K562 (cell line): ENCODE data around the gene TTLL8. TPM values are rescaled to one million over a fixed set of nuclear protein-coding genes. Genes with fewer than 3 reads are reported as not detected.

Experiments used
- ATAC-seq: fragments of 200-7000 bp; cut with Tn5 transposase; 3 replicates; pipeline ENCODE4 v1.9.1; 2020; ENCODE audit warnings: moderate library complexity
- BruUV-seq: library from RNA; stranded (reverse); fragments of 400-500 nt; replicated peaks from 2 replicates; lab custom pipeline; 2021; lab: Mats Ljungman, UMichigan
- CTCF ChIA-PET: fragments of 300-600 bp; formaldehyde crosslinking; extraction: SDS; loops from one replicate; lab custom pipeline; 2021; ENCODE audit warnings: low intra/inter-chr PET ratio; lab: Yijun Ruan, JAX
- POLR2A ChIA-PET: fragments of 300-600, 350-650 bp; sonication (Branson Sonifier 250); formaldehyde crosslinking; extraction: SDS; loops from one replicate; lab custom pipeline; 2021; ENCODE audit warnings: antibody characterized with exemption, inconsistent platforms; lab: Yijun Ruan, JAX
- DNase-seq, 4 experiments: peaks; one replicate each; pipeline versions ENCODE4 v3.0.0 to v3.0.0-alpha.2; 2011 to 2018; ENCODE audit warnings: low spot score in 3 of 4, mixed read lengths in 3 of 4; ENCODE audit errors: extremely low read depth in 1 of 4
- FAIRE-seq: peaks from 2 replicates; lab custom pipeline; 2011; peaks lifted over from hg19 to GRCh38; lab: Jason Lieb, UNC
- H2AFZ ChIP-seq: 2 replicates; pipeline ENCODE4 v1.6.0; 2011; ENCODE audit warnings: low read depth, low read length, control low read depth, inconsistent platforms
- H3K27ac ChIP-seq: fragments of 200-600 bp; 3 replicates; pipeline ENCODE4 v1.8.0; 2011; ENCODE audit warnings: low read depth, mild to moderate bottlenecking, control low read depth, inconsistent platforms, low read length, moderate library complexity, mixed read lengths; ENCODE audit errors: extremely low read depth
- H3K27me3 ChIP-seq, 2 experiments: fragments of 300-600 bp in 1 of 2; 2 replicates in 1 of 2; 3 replicates in 1 of 2; pipeline versions ENCODE4 v1.6.0 to v1.8.0; 2011; ENCODE audit warnings: inconsistent platforms in 2 of 2, low read length in 2 of 2, mild to moderate bottlenecking in 1 of 2, mixed read lengths in 1 of 2, moderate library complexity in 1 of 2; ENCODE audit not compliant: control insufficient read depth in 2 of 2, insufficient read depth in 2 of 2
- H3K36me3 ChIP-seq: fragments of 300-600 bp; 3 replicates; pipeline ENCODE4 v1.8.0; 2011; ENCODE audit warnings: mild to moderate bottlenecking, low read length, inconsistent platforms; ENCODE audit not compliant: control insufficient read depth, insufficient read depth
- H3K4me1 ChIP-seq, 2 experiments: fragments of 200-600 bp in 1 of 2; replicated peaks in 1 of 2; 2 replicates in 1 of 2; 3 replicates in 1 of 2; pipeline versions ENCODE4 v1.5.1 to v1.8.0; 2011; ENCODE audit warnings: inconsistent platforms in 2 of 2, low read length in 2 of 2, mild to moderate bottlenecking in 1 of 2, mixed read lengths in 1 of 2, moderate library complexity in 1 of 2; ENCODE audit not compliant: control insufficient read depth in 2 of 2, insufficient read depth in 2 of 2
- H3K4me2 ChIP-seq: 2 replicates; pipeline ENCODE4 v1.6.1; 2011; ENCODE audit warnings: low read length, control low read depth, inconsistent platforms, mixed read lengths; ENCODE audit not compliant: insufficient read depth
- H3K4me3 ChIP-seq: fragments of 200-600 bp; sonication (generic), shearing (Covaris generic); 2 replicates; pipeline ENCODE4 v1.5.1; 2016; ENCODE audit warnings: control low read depth, inconsistent platforms
- H3K79me2 ChIP-seq: fragments of 200-600 bp; 3 replicates; pipeline ENCODE4 v1.8.0; 2011; ENCODE audit warnings: low read length, inconsistent platforms; ENCODE audit not compliant: control insufficient read depth, insufficient read depth
- H3K9ac ChIP-seq, 2 experiments: 2 replicates each; pipeline versions ENCODE4 v1.6.0 to v1.6.1; 2011; ENCODE audit warnings: low read depth in 2 of 2, low read length in 2 of 2, control low read depth in 1 of 2, inconsistent platforms in 1 of 2, mild to moderate bottlenecking in 1 of 2, mixed read lengths in 1 of 2; ENCODE audit not compliant: insufficient read depth in 1 of 2
- H3K9me1 ChIP-seq: one replicate; pipeline ENCODE4 v1.6.0; 2011; ENCODE audit warnings: inconsistent platforms, mild to moderate bottlenecking, low read length, moderate library complexity; ENCODE audit not compliant: control insufficient read depth, insufficient read depth
- H3K9me3 ChIP-seq: replicated peaks from 2 replicates; pipeline ENCODE4 v1.5.1; 2011; ENCODE audit warnings: low read depth, low read length, inconsistent platforms; ENCODE audit not compliant: control insufficient read depth, insufficient read depth
- H4K20me1 ChIP-seq: replicated peaks from 2 replicates; pipeline ENCODE4 v1.6.1; 2011; ENCODE audit warnings: low read length, inconsistent platforms, mixed read lengths; ENCODE audit not compliant: control insufficient read depth, insufficient read depth
- CBX1 ChIP-seq: sonication (generic); IDR thresholded peaks from 2 replicates; pipeline ENCODE4 v1.6.1; 2016; ENCODE audit warnings: antibody characterized with exemption, low read depth, mild to moderate bottlenecking
- DPF2 ChIP-seq: fragments of 450-650 bp; IDR thresholded peaks from 2 replicates; pipeline ENCODE4 v1.6.1; 2016
- HIVEP1 ChIP-seq: fragments of 250-450 bp; sonication (Bioruptor Pico); IDR thresholded peaks from 2 replicates; pipeline ENCODE4 v1.4.0; 2020; ENCODE audit warnings: mild to moderate bottlenecking
- KAT2B ChIP-seq: IDR thresholded peaks from one replicate; pipeline ENCODE4 v1.6.1; 2012; ENCODE audit warnings: low read depth, mild to moderate bottlenecking, control low read depth, inconsistent platforms, low read length, moderate library complexity
- NR2C2 ChIP-seq, 2 experiments: fragments of 200-800 bp in 1 of 2; sonication (Bioruptor generic) in 1 of 2; sonication (generic) in 1 of 2; formaldehyde crosslinking in 1 of 2; IDR thresholded peaks; 2 replicates each; pipeline versions ENCODE4 v1.6.1 to v1.8.0; 2016 to 2022; ENCODE audit warnings: mild to moderate bottlenecking in 1 of 2, missing compliant biosample characterization in 1 of 2, missing genetic modification characterization in 1 of 2, missing genetic modification reagents in 1 of 2
- PHB2 ChIP-seq: fragments of 450-650 bp; IDR thresholded peaks from 2 replicates; pipeline ENCODE4 v1.6.1; 2017; ENCODE audit warnings: low read depth
- RAD51 ChIP-seq: fragments of 450-650 bp; IDR thresholded peaks from 2 replicates; pipeline ENCODE4 v1.7.1; 2016; ENCODE audit warnings: low read depth, mild to moderate bottlenecking, borderline replicate concordance
- RFX1 ChIP-seq: fragments of 450-650 bp; IDR thresholded peaks from 2 replicates; pipeline ENCODE4 v1.6.1; 2016; ENCODE audit warnings: mild to moderate bottlenecking, moderate library complexity
- SP1 ChIP-seq: sonication (generic); formaldehyde crosslinking; IDR thresholded peaks from 2 replicates; pipeline ENCODE4 v1.8.1; 2022; ENCODE audit warnings: mild to moderate bottlenecking, missing genetic modification reagents
- STAG1 ChIP-seq: sonication (generic); formaldehyde crosslinking; IDR thresholded peaks from 2 replicates; pipeline ENCODE4 v1.5.0; 2020; ENCODE audit warnings: missing genetic modification reagents, borderline replicate concordance
- ZNF146 ChIP-seq: IDR thresholded peaks from one replicate; pipeline ENCODE4 v1.6.1; 2018; ENCODE audit warnings: missing compliant biosample characterization; ENCODE audit not compliant: unreplicated experiment
- ZNF324 ChIP-seq: fragments of 250-450 bp; sonication (Bioruptor Pico); IDR thresholded peaks from 2 replicates; pipeline ENCODE4 v1.4.0; 2020; ENCODE audit warnings: mild to moderate bottlenecking
- ZNF507 ChIP-seq: conservative IDR thresholded peaks from 2 replicates; pipeline ENCODE4 v1.6.1; 2017; ENCODE audit warnings: missing genetic modification characterization, missing compliant biosample characterization
- ZNF79 ChIP-seq: fragments of 250-450 bp; sonication (Bioruptor Pico); IDR thresholded peaks from 2 replicates; pipeline ENCODE4 v1.4.0; 2020; ENCODE audit warnings: low read depth, mild to moderate bottlenecking, moderate library complexity
- WGBS: fragments of 100-300 bp; shearing (Covaris generic); methylation state at CpG from one replicate; pipeline ENCODE4 v1.1.6; 2016; ENCODE audit warnings: low coverage, mixed read lengths; ENCODE audit not compliant: insufficient coverage; ENCODE audit errors: missing lambda C conversion rate; 5-methylcytosine and 5-hydroxymethylcytosine counted together
- in situ Hi-C: fragments of 300-500 bp; cut with MboI; formaldehyde crosslinking; loops from 4 replicates; pipeline ENCODE4 v1.15.0; 2018; ENCODE audit warnings: inconsistent platforms, mixed read lengths
- intact Hi-C: fragments of 100-400 bp; cut with micrococcal nuclease; formaldehyde crosslinking; loops from 2 replicates; pipeline ENCODE4 v1.14.2; 2022
- polyA plus RNA-seq, 8 experiments: library from polyadenylated mRNA; depleted of rRNA in 4 of 8; stranded (reverse) in 5 of 8; unstranded in 3 of 8; fragments of >200 nt; fragmentation: Nextera tagmentation in 2 of 8; fragmentation: Illumina TruSeq in 1 of 8; extraction: Ambion mirVana in 2 of 8; extraction: Trizol in 1 of 8; gene quantifications; 2 replicates each; pipeline versions ENCODE4 v1.2.1 to v1.2.3, GENCODE V29; 2011 to 2014; ENCODE audit warnings: inconsistent platforms in 1 of 8, missing spikeins in 1 of 8
- total RNA-seq, 7 experiments: library from RNA; depleted of rRNA in 6 of 7; stranded (reverse); fragments of >200 nt in 6 of 7; fragmentation: Illumina TruSeq in 2 of 7; extraction: Trizol in 2 of 7; gene quantifications; 2 replicates each; pipeline versions ENCODE4 v1.2.1 to v1.2.3, GENCODE V29; 2011 to 2021; ENCODE audit warnings: low replicate concordance in 1 of 7
- TF ChIP-seq, protein P1 (sequence below): IDR thresholded peaks from 3 replicates; pipeline ENCODE4 v1.6.1; 2011; ENCODE audit warnings: borderline replicate concordance, mild to moderate bottlenecking; ENCODE audit not compliant: insufficient read length, insufficient read depth

Gene TTLL8
- total and polyA plus RNA-seq, 9 of the 15 experiments (the other 6 are each of a cell fraction or from before 2014, with no cell fraction given), result not detected

DNA sequence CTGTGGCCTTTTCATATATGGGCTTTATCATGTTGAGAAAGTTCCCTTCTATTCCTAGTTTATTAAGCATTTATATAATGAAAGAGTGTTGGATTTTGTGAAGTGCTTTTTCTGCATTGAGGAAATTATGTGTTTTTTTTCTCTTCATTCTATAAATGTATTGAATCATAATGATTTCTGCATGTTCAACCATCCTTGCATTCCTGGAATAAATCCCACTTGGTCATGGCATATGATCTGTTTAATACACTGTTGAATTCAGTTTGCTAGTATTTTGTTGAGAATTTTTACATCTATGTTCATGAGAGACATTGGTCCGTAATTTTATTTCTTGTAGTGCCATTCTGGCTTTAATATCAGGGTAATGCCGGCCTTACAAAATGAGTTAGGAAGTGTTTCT lies 71.8 kb downstream of the TTLL8 start:
- FAIRE-seq (no peak), ATAC-seq (no peak), DNase-seq (no peak)
- in situ Hi-C loops, result no loop called here
- POLR2A ChIA-PET, result no interaction called here
- Histone ChIP-seq H4K20me1 (no peaks in the 10 kb centered on the region), H3K27me3 (no peaks in the 10 kb centered on the region), H3K4me1 (peaks cover 0 to 4% of the 10 kb centered on the region in 2 experiments; a peak in 1 of 5 replicates), H3K9me1 (no peaks in the 10 kb centered on the region), H3K9ac (no peak overlapping the region), H3K27ac (no peak overlapping the region), H3K4me3 (no peak overlapping the region), H3K36me3 (no peaks in the 10 kb centered on the region), H3K9me3 (peaks cover 1% of the 10 kb centered on the region; the same call in 1 of the 2 replicates), H3K4me2 (no peak overlapping the region), H2AFZ (no peak overlapping the region), H3K79me2 (no peaks in the 10 kb centered on the region)
- intact Hi-C loops, result no loop called here
- no peak for TF ChIP-seq HIVEP1 (CRISPR knock-in tag)
- TF ChIP-seq ZNF324, result peak; percentile 91
- TF ChIP-seq ZNF146 (CRISPR knock-in tag), result no peak
- CTCF ChIA-PET, result no interaction called here
- 20% methylated on average over 2 of the region's 2 CpGs for WGBS
- no TSS peak for BruUV-seq

DNA sequence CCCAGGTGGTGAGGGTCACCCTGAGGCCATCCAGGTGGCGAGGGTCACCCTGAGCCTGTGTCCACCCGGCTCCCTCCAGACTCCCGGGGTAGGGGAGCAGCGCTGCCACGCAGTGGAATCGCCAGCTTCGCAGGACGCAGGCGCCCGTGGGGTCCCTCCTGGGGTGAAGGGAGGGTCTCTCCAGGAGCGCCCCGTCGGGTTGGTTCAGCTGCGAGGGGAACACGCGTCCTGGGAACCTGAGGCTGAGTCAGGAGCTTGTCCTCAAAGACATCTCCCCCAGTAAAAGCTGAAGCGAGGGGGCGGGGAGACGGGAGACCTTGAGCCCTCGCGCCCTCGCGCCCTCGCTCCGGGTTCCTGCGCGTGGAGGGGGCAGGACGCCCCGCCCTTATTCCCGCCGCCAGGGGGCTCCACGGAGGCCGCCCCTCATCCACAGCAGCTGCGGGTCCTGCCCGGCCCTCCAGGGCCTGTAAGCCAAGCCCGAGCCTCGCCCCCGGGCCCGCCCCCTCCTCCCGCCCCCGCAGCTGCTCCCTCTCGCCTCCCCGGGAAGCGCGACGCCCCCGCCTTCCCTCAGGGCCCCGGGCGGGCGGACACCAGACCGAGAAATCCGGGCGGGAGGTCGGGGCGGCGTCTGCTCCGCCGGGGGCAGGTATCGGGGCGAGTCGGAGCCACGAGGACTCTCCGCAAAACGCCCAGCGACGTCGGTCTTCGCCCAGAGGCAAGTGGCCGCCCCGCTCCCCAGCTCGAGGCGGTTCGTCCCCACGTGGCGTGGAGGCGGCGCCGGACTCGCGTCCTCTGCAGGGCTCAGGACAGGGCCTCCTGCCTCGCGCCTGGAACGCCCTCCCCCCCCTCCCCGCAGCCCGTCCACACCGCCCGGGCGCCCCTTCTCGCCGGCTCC lies 74.7 kb downstream of the TTLL8 start:
- in situ Hi-C loops, result no loop called here
- H3K9me3 ChIP-seq, result no peaks in the 10 kb centered on the region
- no peaks in the 10 kb centered on the region for H4K20me1 ChIP-seq
- POLR2A ChIA-PET, result no interaction called here
- H3K27ac ChIP-seq, result no peak overlapping the region
- H3K4me1 ChIP-seq, result peaks cover 0 to 4% of the 10 kb centered on the region in 2 experiments; a peak in 1 of 5 replicates
- ATAC-seq, result no peak
- no TSS peak for BruUV-seq
- TF ChIP-seq CBX1, result no peak
- TF ChIP-seq STAG1, result no peak
- no peak for TF ChIP-seq RFX1
- TF ChIP-seq SP1 (CRISPR knock-in tag), result no peak
- TF ChIP-seq PHB2, result no peak
- TF ChIP-seq KAT2B, result no peak
- TF ChIP-seq NR2C2 (CRISPR knock-in tag; IDR thresholded peaks at IDR 0.05), result no peak
- no peak for TF ChIP-seq NR2C2 (tag; IDR thresholded peaks at IDR 0.05)
- no peak for TF ChIP-seq ZNF507 (tag)
- TF ChIP-seq RAD51, result no peak
- no peak for TF ChIP-seq DPF2
- no peak for TF ChIP-seq ZNF79 (CRISPR knock-in tag)
- TF ChIP-seq, protein P1, sequence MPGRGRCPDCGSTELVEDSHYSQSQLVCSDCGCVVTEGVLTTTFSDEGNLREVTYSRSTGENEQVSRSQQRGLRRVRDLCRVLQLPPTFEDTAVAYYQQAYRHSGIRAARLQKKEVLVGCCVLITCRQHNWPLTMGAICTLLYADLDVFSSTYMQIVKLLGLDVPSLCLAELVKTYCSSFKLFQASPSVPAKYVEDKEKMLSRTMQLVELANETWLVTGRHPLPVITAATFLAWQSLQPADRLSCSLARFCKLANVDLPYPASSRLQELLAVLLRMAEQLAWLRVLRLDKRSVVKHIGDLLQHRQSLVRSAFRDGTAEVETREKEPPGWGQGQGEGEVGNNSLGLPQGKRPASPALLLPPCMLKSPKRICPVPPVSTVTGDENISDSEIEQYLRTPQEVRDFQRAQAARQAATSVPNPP, result no peak
- TF ChIP-seq, all 486 proteins: peak for 0
- no peaks in the 10 kb centered on the region for H3K27me3 ChIP-seq
- no peak overlapping the region for H3K4me2 ChIP-seq
- DNase-seq (no peak), FAIRE-seq (no peak)
- WGBS, result 89% methylated on average over 11 of the region's 90 CpGs
- no peaks in the 10 kb centered on the region for H3K9me1 ChIP-seq
- H3K4me3 ChIP-seq, result no peak overlapping the region
- CTCF ChIA-PET, result no interaction called here
- H2AFZ ChIP-seq, result no peak overlapping the region
- intact Hi-C loops, result no loop called here
- no peaks in the 10 kb centered on the region for H3K79me2 ChIP-seq
- H3K36me3 ChIP-seq, result no peaks in the 10 kb centered on the region
- H3K9ac ChIP-seq, result no peak overlapping the region
